Measurements from ENCODE around the gene SNRNP27.

- TF ChIP-seq, protein P1, sequence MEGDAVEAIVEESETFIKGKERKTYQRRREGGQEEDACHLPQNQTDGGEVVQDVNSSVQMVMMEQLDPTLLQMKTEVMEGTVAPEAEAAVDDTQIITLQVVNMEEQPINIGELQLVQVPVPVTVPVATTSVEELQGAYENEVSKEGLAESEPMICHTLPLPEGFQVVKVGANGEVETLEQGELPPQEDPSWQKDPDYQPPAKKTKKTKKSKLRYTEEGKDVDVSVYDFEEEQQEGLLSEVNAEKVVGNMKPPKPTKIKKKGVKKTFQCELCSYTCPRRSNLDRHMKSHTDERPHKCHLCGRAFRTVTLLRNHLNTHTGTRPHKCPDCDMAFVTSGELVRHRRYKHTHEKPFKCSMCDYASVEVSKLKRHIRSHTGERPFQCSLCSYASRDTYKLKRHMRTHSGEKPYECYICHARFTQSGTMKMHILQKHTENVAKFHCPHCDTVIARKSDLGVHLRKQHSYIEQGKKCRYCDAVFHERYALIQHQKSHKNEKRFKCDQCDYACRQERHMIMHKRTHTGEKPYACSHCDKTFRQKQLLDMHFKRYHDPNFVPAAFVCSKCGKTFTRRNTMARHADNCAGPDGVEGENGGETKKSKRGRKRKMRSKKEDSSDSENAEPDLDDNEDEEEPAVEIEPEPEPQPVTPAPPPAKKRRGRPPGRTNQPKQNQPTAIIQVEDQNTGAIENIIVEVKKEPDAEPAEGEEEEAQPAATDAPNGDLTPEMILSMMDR (IDR thresholded peaks at IDR 0.05): no peak
- TF ChIP-seq POLR2A (IDR thresholded peaks at IDR 0.05): no peak
Measured at GRCh38 chr2:69848186-69848790, 45.5 kb upstream of the SNRNP27 start.
